ENCODE data around the gene SCCPDH.

- TF ChIP-seq CTCF (IDR thresholded peaks at IDR 0.05), result no peak
- TF ChIP-seq ZNF425 (CRISPR knock-in tag; conservative IDR thresholded peaks at IDR 0.05), result no peak
- no peak for TF ChIP-seq ZBTB43 (CRISPR knock-in tag; IDR thresholded peaks at IDR 0.05)
- no peak for TF ChIP-seq ATF1 (CRISPR knock-in tag; IDR thresholded peaks at IDR 0.05)
- no peak for TF ChIP-seq FOXP1 (CRISPR knock-in tag; IDR thresholded peaks at IDR 0.05; ENCODE audit: borderline replicate concordance)
- TF ChIP-seq ZNF232 (CRISPR knock-in tag; IDR thresholded peaks at IDR 0.05), result no peak
- no peak for TF ChIP-seq ZNF512 (CRISPR knock-in tag; IDR thresholded peaks at IDR 0.05; ENCODE audit: borderline replicate concordance)
- TF ChIP-seq ATF3 (CRISPR knock-in tag; conservative IDR thresholded peaks at IDR 0.05), result no peak
Observed at GRCh38 chr1:246800356-246800755, 76.1 kb downstream of the SCCPDH start.

Measured in WTC11 (cell line).